Stimulated activated CD4-positive, alpha-beta T cell treated with anti-CD3 and anti-CD28 coated beads, Interleukin-4, amount 100 ng/mL, for 24 hours (primary cell): ENCODE results near the gene AKAP13.
"Not testable (repeated sequence)": the region's sequence is repeated elsewhere in the genome, so short reads cannot be mapped to it uniquely, and the experiment has no call there.

Experiments used
- DNase-seq: peaks from one replicate; pipeline ENCODE4 v3.0.0-alpha.2; 2020

AKAP13 gene

GRCh38 chr15:85780225-85780985, 400.0 kb downstream of the AKAP13 start:
- no peak for DNase-seq

GRCh38 chr15:85781099-85781498, 400.7 kb downstream of the AKAP13 start:
- DNase-seq = no peak

DNA sequence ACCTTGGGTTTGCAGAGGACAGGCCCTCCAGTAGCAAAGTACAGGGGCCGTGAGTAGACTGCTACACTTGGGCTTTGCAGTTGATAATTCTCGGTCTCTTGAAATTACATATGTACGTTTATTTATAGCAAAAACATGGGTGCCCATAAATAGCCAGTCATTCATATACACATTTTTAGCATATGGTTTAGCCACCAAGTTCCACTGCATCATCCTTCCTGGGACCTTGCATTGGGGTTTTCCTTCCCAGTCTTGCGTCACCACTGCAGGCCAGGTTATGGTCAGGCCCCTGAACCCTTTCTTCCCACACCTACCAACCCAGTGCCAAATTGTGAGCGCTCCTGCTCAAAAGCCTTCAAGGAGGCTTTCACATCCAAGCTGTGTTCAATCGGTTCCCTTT, 401.7 kb downstream of the AKAP13 start:
- DNase-seq = no peak

DNA sequence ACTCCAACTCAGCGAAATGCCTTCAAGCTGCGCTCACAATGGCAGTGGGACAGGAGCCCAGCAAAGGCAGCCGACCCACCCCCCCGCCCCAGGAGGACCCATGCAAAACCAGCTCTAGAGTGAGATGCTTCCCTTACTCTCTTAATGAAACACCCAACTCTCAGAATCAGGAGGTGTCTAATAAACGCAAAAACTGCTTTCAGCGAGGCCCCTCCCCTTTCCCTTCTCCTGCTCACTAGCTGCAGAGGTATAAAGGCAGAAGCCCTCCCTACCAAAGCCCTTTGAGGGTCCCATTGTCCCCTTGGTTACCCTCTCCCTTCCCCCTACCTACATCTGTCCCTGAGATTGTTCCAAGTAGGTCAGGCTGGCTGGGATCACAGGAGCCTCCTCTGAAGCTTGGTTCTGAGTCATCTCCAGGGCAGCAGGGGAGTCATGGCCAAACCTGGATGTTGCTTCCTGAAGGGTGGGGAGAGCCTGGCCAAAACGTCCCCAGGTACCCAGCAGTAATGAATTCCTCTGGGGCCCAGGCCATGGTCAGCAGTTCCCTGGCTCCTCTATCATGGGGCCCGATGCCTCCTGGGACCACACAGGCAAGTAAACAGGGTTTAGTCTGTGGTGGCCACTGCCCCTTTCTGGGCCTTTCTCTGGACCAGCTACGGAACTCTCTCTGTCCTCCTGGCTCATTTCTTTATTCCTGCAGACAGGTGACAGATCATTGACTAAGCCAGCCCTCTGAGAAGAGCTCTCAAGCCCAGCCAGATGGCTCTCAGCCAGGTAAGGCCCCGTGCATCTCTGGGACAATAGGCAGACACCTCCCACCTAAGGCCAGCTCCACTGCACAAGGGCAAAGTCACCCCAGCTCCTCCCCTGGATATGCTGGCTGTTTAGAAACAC, 405.7 kb downstream of the AKAP13 start:
- DNase-seq = peak; percentile 15

DNA sequence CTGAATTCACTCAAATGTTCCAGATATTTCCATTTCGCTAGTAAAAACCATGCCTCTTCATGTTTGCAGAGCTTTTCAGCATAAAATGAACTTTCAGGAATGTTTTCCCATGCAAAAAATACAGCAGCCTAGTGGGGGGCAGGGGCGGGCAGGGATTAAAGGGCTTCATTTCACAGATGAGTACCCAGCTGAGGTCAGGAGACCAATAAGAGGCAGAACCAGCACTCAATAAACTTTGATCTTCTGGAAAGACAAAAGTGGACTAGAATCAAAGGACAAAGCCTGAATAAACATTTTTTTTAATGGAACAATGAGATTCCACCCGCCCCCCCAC, 406.3 kb downstream of the AKAP13 start:
- DNase-seq = no peak

- no peak for DNase-seq
Measured at GRCh38 chr15:85788771-85789495, 408.5 kb downstream of the AKAP13 start.

DNA sequence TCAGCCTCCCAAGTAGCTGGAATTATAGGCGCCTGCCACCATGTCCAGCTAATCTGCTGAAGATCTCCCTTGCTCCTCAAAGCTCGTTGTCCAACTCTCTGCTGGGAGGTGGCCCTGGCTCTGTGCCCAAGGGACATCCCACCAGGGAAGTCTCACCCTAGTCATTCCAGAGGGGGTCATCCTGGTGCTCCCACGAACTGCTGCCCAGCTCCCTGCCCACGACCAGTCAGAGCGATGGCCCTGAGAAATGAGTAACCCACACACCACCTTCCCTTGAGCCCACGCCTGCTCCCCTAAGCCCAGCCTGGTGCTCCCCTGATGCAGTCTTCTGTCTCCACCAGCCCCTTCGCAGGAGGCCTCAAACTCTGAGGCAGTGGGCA, 409.1 kb downstream of the AKAP13 start:
- DNase-seq = no peak

DNA sequence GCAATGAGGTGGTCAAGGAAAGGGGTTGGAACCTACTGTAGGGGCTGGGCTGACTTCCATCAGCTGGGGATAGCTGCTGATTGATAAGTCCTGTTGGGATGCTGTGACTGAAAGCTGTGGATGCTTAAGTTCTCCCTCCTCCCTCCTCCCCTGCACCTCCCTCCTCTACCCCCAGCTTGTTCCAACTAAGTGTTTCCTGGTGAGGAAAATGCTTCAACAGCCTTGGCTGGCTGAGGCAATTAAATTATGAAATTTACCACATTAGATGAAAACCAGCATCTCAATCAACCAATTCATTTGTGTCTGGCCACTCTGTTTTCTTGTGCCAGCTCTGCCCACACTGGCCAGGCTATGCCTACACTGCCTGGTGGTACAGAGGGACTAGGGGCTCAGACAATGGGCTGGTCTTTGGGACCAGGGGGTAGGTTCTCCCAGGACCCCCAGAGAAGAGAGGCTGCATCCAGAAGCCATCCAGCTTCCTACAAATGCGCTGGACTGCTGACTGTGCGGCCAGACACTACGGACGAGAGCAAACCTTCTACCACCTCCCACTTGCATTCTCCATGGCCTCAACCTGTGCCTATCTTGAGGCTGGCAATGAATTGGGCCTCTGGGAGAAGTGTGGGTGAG, 411.8 kb downstream of the AKAP13 start:
- DNase-seq = no peak

- peak; percentile 30 for DNase-seq
Measured at GRCh38 chr15:85792912-85793590, 412.6 kb downstream of the AKAP13 start.

- peak; percentile 41 for DNase-seq
Measured at GRCh38 chr15:85793641-85794597, 413.5 kb downstream of the AKAP13 start.

GRCh38 chr15:85794598-85795336, 414.4 kb downstream of the AKAP13 start, which contains the start of gene KLHL25:
TSS of gene KLHL25 (minus strand) at chr15:85794925. CDS start at chr15:85769810, 25,115 bp downstream.
- peak; percentile 91 for DNase-seq

- DNase-seq = no peak
Measured at GRCh38 chr15:85795337-85796305, 415.2 kb downstream of the AKAP13 start.

GRCh38 chr15:85796371-85796770, 416.0 kb downstream of the AKAP13 start:
- not testable (repeated sequence) for DNase-seq
